GM23338 (cell line): ENCODE results near the gene ZNF48. TPM values are rescaled to one million over a fixed set of nuclear protein-coding genes. Genes with fewer than 3 reads are reported as not detected.

Source experiments
- ATAC-seq: fragments of 200-7000 bp; cut with Tn5 transposase; 3 replicates; pipeline ENCODE4 v1.9.1; 2020
- DNase-seq: peaks from one replicate; pipeline ENCODE4 v3.0.0-alpha.2; 2015; ENCODE audit warnings: low spot score
- H2AFZ ChIP-seq: fragments of 200-600 bp; sonication (generic); 2 replicates; pipeline ENCODE4 v1.8.0; 2016; ENCODE audit warnings: antibody characterized with exemption, mild to moderate bottlenecking, moderate library complexity
- H3F3A ChIP-seq: fragments of 200-600 bp; sonication (generic); replicated peaks from 2 replicates; pipeline ENCODE4 v1.8.0; 2017; ENCODE audit warnings: antibody characterized with exemption, mixed run types, low read depth
- H3K27ac ChIP-seq: fragments of 200-600 bp; sonication (generic); 2 replicates; pipeline ENCODE4 v1.6.1; 2016; ENCODE audit warnings: low read depth
- H3K27me3 ChIP-seq: fragments of 200-600 bp; sonication (generic); 2 replicates; pipeline ENCODE4 v1.8.0; 2016; ENCODE audit warnings: mild to moderate bottlenecking, mixed run types, moderate library complexity; ENCODE audit not compliant: insufficient read depth
- H3K36me3 ChIP-seq: fragments of 200-600 bp; sonication (generic); 2 replicates; pipeline ENCODE4 v1.8.0; 2016; ENCODE audit warnings: mild to moderate bottlenecking; ENCODE audit not compliant: insufficient read depth
- H3K4me1 ChIP-seq: fragments of 200-600 bp; sonication (generic); 2 replicates; pipeline ENCODE4 v1.8.0; 2016; ENCODE audit warnings: mild to moderate bottlenecking, moderate library complexity; ENCODE audit not compliant: insufficient read depth
- H3K4me2 ChIP-seq: fragments of 200-600 bp; sonication (generic); 2 replicates; pipeline ENCODE4 v1.7.1; 2017; ENCODE audit warnings: mixed run types
- H3K4me3 ChIP-seq: fragments of 200-600 bp; sonication (generic); 2 replicates; pipeline ENCODE4 v1.6.1; 2016; ENCODE audit warnings: mixed run types
- H3K79me2 ChIP-seq: fragments of 200-600 bp; sonication (generic); replicated peaks from 2 replicates; pipeline ENCODE4 v1.8.0; 2017; ENCODE audit warnings: mild to moderate bottlenecking; ENCODE audit not compliant: insufficient read depth
- H3K9me2 ChIP-seq: fragments of 200-600 bp; sonication (generic); 2 replicates; pipeline ENCODE4 v1.8.0; 2017; ENCODE audit not compliant: insufficient read depth
- H4K20me1 ChIP-seq: fragments of 200-600 bp; sonication (generic); replicated peaks from 2 replicates; pipeline ENCODE4 v1.8.0; 2017; ENCODE audit warnings: mild to moderate bottlenecking; ENCODE audit not compliant: insufficient read depth
- H3K27ac Mint-ChIP-seq: 2 replicates; pipeline ENCODE4 v1.8.0; 2020; ENCODE audit warnings: inconsistent platforms, mild to moderate bottlenecking, moderate library complexity, mixed read lengths
- H3K27me3 Mint-ChIP-seq: 3 replicates; pipeline ENCODE4 v1.8.0; 2022; ENCODE audit warnings: low read depth, mild to moderate bottlenecking, moderate library complexity, mixed read lengths, inconsistent platforms; ENCODE audit not compliant: insufficient read depth, poor library complexity
- H3K36me3 Mint-ChIP-seq: 3 replicates; pipeline ENCODE4 v1.8.0; 2021; ENCODE audit warnings: low read depth, mild to moderate bottlenecking, inconsistent platforms, moderate library complexity, mixed read lengths
- H3K4me1 Mint-ChIP-seq: 3 replicates; pipeline ENCODE4 v1.8.0; 2020; ENCODE audit warnings: mild to moderate bottlenecking, inconsistent platforms, mixed read lengths
- H3K4me3 Mint-ChIP-seq: 3 replicates; pipeline ENCODE4 v1.8.0; 2021; ENCODE audit warnings: moderate library complexity, mild to moderate bottlenecking, inconsistent platforms, mixed read lengths
- H3K9me3 Mint-ChIP-seq: 3 replicates; pipeline ENCODE4 v1.8.0; 2020; ENCODE audit warnings: moderate library complexity, mild to moderate bottlenecking, inconsistent platforms, mixed read lengths
- CREB1 ChIP-seq: fragments of 250-450 bp; sonication (Bioruptor Pico); IDR thresholded peaks from 2 replicates; pipeline ENCODE4 v1.5.0; 2020; ENCODE audit warnings: low read depth, mild to moderate bottlenecking, moderate library complexity
- CTCF ChIP-seq, 2 experiments: fragments of 200-600 bp in 1 of 2; sonication (generic) in 1 of 2; conservative IDR thresholded peaks; 2 replicates each; pipeline versions ENCODE4 v1.5.1 to v1.6.1; 2016 to 2017; ENCODE audit warnings: antibody characterized with exemption in 2 of 2, low read depth in 2 of 2, mild to moderate bottlenecking in 2 of 2, moderate library complexity in 1 of 2
- ETS1 ChIP-seq: IDR thresholded peaks from 2 replicates; pipeline ENCODE4 v1.6.1; 2016; ENCODE audit warnings: antibody characterized with exemption
- EZH2 ChIP-seq: fragments of 200-600 bp; sonication (generic); IDR thresholded peaks from one replicate; pipeline ENCODE4 v1.8.0; 2017; ENCODE audit warnings: antibody characterized with exemption, mild to moderate bottlenecking, low read depth; ENCODE audit not compliant: unreplicated experiment
- EZH2phosphoT487 ChIP-seq: fragments of 200-600 bp; sonication (generic); IDR thresholded peaks from one replicate; pipeline ENCODE4 v1.8.1; 2018; ENCODE audit warnings: antibody characterized with exemption; ENCODE audit not compliant: unreplicated experiment
- NANOG ChIP-seq: IDR thresholded peaks from 2 replicates; pipeline ENCODE4 v1.6.1; 2016; ENCODE audit warnings: antibody characterized with exemption, borderline replicate concordance
- POLR2AphosphoS5 ChIP-seq: IDR thresholded peaks from 2 replicates; pipeline ENCODE4 v1.6.1; 2016; ENCODE audit warnings: antibody characterized with exemption, low read depth
- REST ChIP-seq: IDR thresholded peaks from one replicate; pipeline ENCODE4 v1.6.1; 2018; ENCODE audit warnings: antibody characterized with exemption; ENCODE audit not compliant: unreplicated experiment
- STAT1 ChIP-seq: IDR thresholded peaks from one replicate; pipeline ENCODE4 v1.6.1; 2016; ENCODE audit warnings: antibody characterized with exemption; ENCODE audit not compliant: unreplicated experiment
- ZNF114 ChIP-seq: fragments of 250-450 bp; sonication (Bioruptor Pico); IDR thresholded peaks from 2 replicates; pipeline ENCODE4 v1.5.0; 2020; ENCODE audit warnings: mild to moderate bottlenecking, moderate library complexity
- ZNF331 ChIP-seq: fragments of 250-450 bp; sonication (Bioruptor Pico); IDR thresholded peaks from 2 replicates; pipeline ENCODE4 v1.5.0; 2020; ENCODE audit warnings: low read depth, mild to moderate bottlenecking, moderate library complexity
- ZNF462 ChIP-seq: fragments of 250-450 bp; sonication (Bioruptor Pico); IDR thresholded peaks from 2 replicates; pipeline ENCODE4 v1.5.0; 2020; ENCODE audit warnings: mild to moderate bottlenecking, moderate library complexity
- polyA plus RNA-seq: library from polyadenylated mRNA; unstranded; fragments of >200 nt; fragmentation: Nextera tagmentation; extraction: Ambion mirVana; gene quantifications from 2 replicates; pipeline ENCODE4 v1.2.1, GENCODE V29; 2016
- total RNA-seq: library from RNA; depleted of rRNA; stranded (reverse); fragments of >200 nt; shearing (Covaris generic); gene quantifications from 2 replicates; pipeline ENCODE4 v1.2.3, GENCODE V29; 2014

The ZNF48 gene
- total and polyA plus RNA-seq, 2 experiments from 2014 or later = 4.8 to 44.3 TPM

GRCh38 chr16:30414159-30414558, 18.9 kb downstream of the ZNF48 start:
- Mint-ChIP-seq H3K4me1 (peaks cover 14% of the 10 kb centered on the region), H3K27me3 (peaks cover 18% of the 10 kb centered on the region), H3K4me3 (no peak overlapping the region), H3K36me3 (peaks cover 43% of the 10 kb centered on the region), H3K9me3 (no peaks in the 10 kb centered on the region), H3K27ac (no peak overlapping the region)
- TF ChIP-seq CTCF (conservative IDR thresholded peaks at IDR 0.05; ENCODE audit: low read depth in 2 of 2) = no peak
- TF ChIP-seq ZNF114 = no peak
- no peak for TF ChIP-seq ETS1
- TF ChIP-seq POLR2AphosphoS5 = no peak
- no peak for TF ChIP-seq EZH2phosphoT487
- TF ChIP-seq EZH2 = no peak
- TF ChIP-seq ZNF331 (CRISPR knock-in tag) = no peak
- no peak for TF ChIP-seq REST
- no peak for TF ChIP-seq CREB1
- TF ChIP-seq ZNF462 (CRISPR knock-in tag) = no peak
- TF ChIP-seq NANOG = no peak
- TF ChIP-seq STAT1 = no peak
- Histone ChIP-seq H3K9me2 (no peaks in the 10 kb centered on the region), H2AFZ (no peak overlapping the region), H3K79me2 (peaks cover 10% of the 10 kb centered on the region; the same call in 1 of the 2 replicates), H3F3A (peaks cover 31% of the 10 kb centered on the region), H3K4me2 (no peak overlapping the region), H3K4me1 (peaks cover 1% of the 10 kb centered on the region; the same call in 1 of the 2 replicates), H3K4me3 (no peak overlapping the region), H3K36me3 (peaks cover 3% of the 10 kb centered on the region; the same call in 1 of the 2 replicates), H4K20me1 (peaks cover 38% of the 10 kb centered on the region), H3K27ac (no peak overlapping the region), H3K27me3 (no peaks in the 10 kb centered on the region)
- no peak for DNase-seq
- ATAC-seq = no peak
